SK-N-MC (cell line): ENCODE data around the gene CLASP1.

Experiments used
- EZH2 ChIP-seq: fragments of 200-600 bp; sonication (generic); IDR thresholded peaks from one replicate; pipeline ENCODE4 v1.6.1; 2017; ENCODE audit warnings: antibody characterized with exemption
- POLR2AphosphoS5 ChIP-seq: IDR thresholded peaks from 2 replicates; pipeline ENCODE4 v1.6.1; 2012; ENCODE audit warnings: mild to moderate bottlenecking, low read depth, low read length, borderline replicate concordance

GRCh38 chr2:121529439-121530211 is 119.6 kb downstream of the CLASP1 start:
- TF ChIP-seq POLR2AphosphoS5 (no peak), EZH2 (no peak)
